Calu3 (cell line): Measurements from ENCODE around the gene PLCXD3. TPM values are rescaled to one million over a fixed set of nuclear protein-coding genes. Genes with fewer than 3 reads are reported as not detected.
A peak's percentile ranks its signal among the peaks of the same experiment; 100 is the strongest.

Experiments
- BruUV-seq: library from RNA; stranded (reverse); fragments of 400-500 nt; replicated peaks from 2 replicates; lab custom pipeline; 2021; lab: Mats Ljungman, UMichigan
- CTCF ChIA-PET: fragments of 300-600 bp; sonication (Branson Sonifier 250); formaldehyde crosslinking; loops from one replicate; lab custom pipeline; 2022; ENCODE audit warnings: antibody characterized with exemption; lab: Charles Lee
- DNase-seq: peaks from one replicate; pipeline ENCODE4 v3.0.0; 2022
- H3K27ac Mint-ChIP-seq: one replicate; pipeline ENCODE4 v1.8.0; 2022; ENCODE audit warnings: mixed read lengths; ENCODE audit not compliant: unreplicated experiment
- H3K27me3 Mint-ChIP-seq: one replicate; pipeline ENCODE4 v1.8.0; 2022; ENCODE audit warnings: mixed read lengths; ENCODE audit not compliant: unreplicated experiment
- H3K36me3 Mint-ChIP-seq: one replicate; pipeline ENCODE4 v1.8.0; 2022; ENCODE audit warnings: mild to moderate bottlenecking, moderate library complexity, mixed read lengths; ENCODE audit not compliant: insufficient read depth, unreplicated experiment
- H3K4me1 Mint-ChIP-seq: one replicate; pipeline ENCODE4 v1.8.0; 2022; ENCODE audit warnings: mild to moderate bottlenecking, low read depth, mixed read lengths; ENCODE audit not compliant: unreplicated experiment
- H3K4me3 Mint-ChIP-seq: one replicate; pipeline ENCODE4 v1.8.0; 2022; ENCODE audit warnings: mild to moderate bottlenecking, low read depth, moderate library complexity, mixed read lengths; ENCODE audit not compliant: unreplicated experiment
- H3K9me3 Mint-ChIP-seq: one replicate; pipeline ENCODE4 v1.8.0; 2022; ENCODE audit warnings: low read depth, mixed read lengths; ENCODE audit not compliant: unreplicated experiment
- CTCF ChIP-seq: fragments of 200-600 bp; IDR thresholded peaks from one replicate; pipeline ENCODE4 v1.8.0; 2022; ENCODE audit warnings: antibody characterized with exemption; ENCODE audit not compliant: unreplicated experiment
- intact Hi-C: fragments of 100-400 bp; cut with micrococcal nuclease; formaldehyde crosslinking; loops from one replicate; pipeline ENCODE4 v1.10.0; 2022; ENCODE audit not compliant: unreplicated experiment
- total RNA-seq: library from RNA; stranded (reverse); gene quantifications from 2 replicates; pipeline ENCODE4 v1.2.3, GENCODE V29; 2022

The PLCXD3 gene
- total RNA-seq, 1 experiment from 2014 or later, result not detected

- no peak for TF ChIP-seq CTCF
- DNase-seq, result no peak
- no peak overlapping the region for H3K27ac Mint-ChIP-seq
- CTCF ChIA-PET, result no interaction called here
- H3K9me3 Mint-ChIP-seq, result no peaks in the 10 kb centered on the region
- H3K4me1 Mint-ChIP-seq, result no peaks in the 10 kb centered on the region
- H3K4me3 Mint-ChIP-seq, result no peak overlapping the region
- intact Hi-C loops, result no loop called here
- no peaks in the 10 kb centered on the region for H3K36me3 Mint-ChIP-seq
- no peaks in the 10 kb centered on the region for H3K27me3 Mint-ChIP-seq
- no TSS peak for BruUV-seq
Measured at GRCh38 chr5:41418220-41419031, 92.0 kb downstream of the PLCXD3 start.

GRCh38 chr5:41416336-41416735 is 94.1 kb downstream of the PLCXD3 start:
- H3K36me3 Mint-ChIP-seq, result no peaks in the 10 kb centered on the region
- CTCF ChIA-PET, result interaction anchor here (0.7 kb wide), 1 partner anchor 361 kb away, joined by 3 read pairs; no protein-coding TSS in a partner anchor

GRCh38 chr5:41415242-41415641 is 95.2 kb downstream of the PLCXD3 start:
- H3K4me3 Mint-ChIP-seq, result no peak overlapping the region
- no TSS peak for BruUV-seq
- H3K27me3 Mint-ChIP-seq, result no peaks in the 10 kb centered on the region
- no peaks in the 10 kb centered on the region for H3K9me3 Mint-ChIP-seq
- TF ChIP-seq CTCF, result no peak
- no peak overlapping the region for H3K27ac Mint-ChIP-seq
- intact Hi-C loops, result no loop called here
- DNase-seq, result no peak
- CTCF ChIA-PET, result no interaction called here
- no peaks in the 10 kb centered on the region for H3K36me3 Mint-ChIP-seq
- H3K4me1 Mint-ChIP-seq, result no peaks in the 10 kb centered on the region

More at GRCh38 chr5:41416336-41416735, 94.1 kb downstream of the PLCXD3 start:
- no peaks in the 10 kb centered on the region for H3K27me3 Mint-ChIP-seq
- no peak for DNase-seq
- no peak overlapping the region for H3K4me3 Mint-ChIP-seq
- H3K9me3 Mint-ChIP-seq, result no peaks in the 10 kb centered on the region
- intact Hi-C loops, result no loop called here
- no peak overlapping the region for H3K27ac Mint-ChIP-seq
- TF ChIP-seq CTCF, result no peak
- no TSS peak for BruUV-seq
- H3K4me1 Mint-ChIP-seq, result no peaks in the 10 kb centered on the region

GRCh38 chr5:41414598-41414997 is 95.8 kb downstream of the PLCXD3 start:
- intact Hi-C loops, result no loop called here
- peak; percentile 9 for DNase-seq
- TF ChIP-seq CTCF, result no peak
- H3K4me1 Mint-ChIP-seq, result no peaks in the 10 kb centered on the region
- no peak overlapping the region for H3K27ac Mint-ChIP-seq
- H3K4me3 Mint-ChIP-seq, result no peak overlapping the region
- no peaks in the 10 kb centered on the region for H3K9me3 Mint-ChIP-seq
- no peaks in the 10 kb centered on the region for H3K27me3 Mint-ChIP-seq
- CTCF ChIA-PET, result no interaction called here
- no peaks in the 10 kb centered on the region for H3K36me3 Mint-ChIP-seq
- BruUV-seq, result no TSS peak
